GM12878 (cell line): Measurements from ENCODE around the gene TEAD4. TPM values are rescaled to one million over a fixed set of nuclear protein-coding genes. Genes with fewer than 3 reads are reported as not detected.

ENCODE experiments used
- ATAC-seq: fragments of 200-7000 bp; cut with Tn5 transposase; 3 replicates; pipeline ENCODE4 v1.9.1; 2020; ENCODE audit warnings: mild to moderate bottlenecking, moderate library complexity
- BruUV-seq: library from RNA; stranded (reverse); fragments of 400-500 nt; replicated peaks from 2 replicates; lab custom pipeline; 2021; lab: Mats Ljungman, UMichigan
- CTCF ChIA-PET: fragments of 300-600 bp; sonication (Branson Sonifier 250); formaldehyde crosslinking; extraction: SDS; loops from one replicate; lab custom pipeline; 2021; ENCODE audit warnings: inconsistent platforms; lab: Yijun Ruan, JAX
- POLR2A ChIA-PET: fragments of 350-600 bp; formaldehyde crosslinking; extraction: SDS; loops from one replicate; lab custom pipeline; 2021; ENCODE audit warnings: inconsistent platforms; lab: Charles Lee
- RAD21 ChIA-PET: fragments of 300-600 bp; sonication (Branson Sonifier 250); formaldehyde crosslinking; loops from one replicate; lab custom pipeline; 2023; ENCODE audit warnings: antibody characterized with exemption; ENCODE audit not compliant: unreplicated experiment; lab: Charles Lee
- SMC1A ChIA-PET: fragments of 300-600 bp; sonication (Branson Sonifier 250); formaldehyde crosslinking; loops from one replicate; lab custom pipeline; 2023; ENCODE audit not compliant: unreplicated experiment, uncharacterized antibody; lab: Charles Lee
- DNase-seq: peaks from one replicate; pipeline ENCODE4 v3.0.0-alpha.2; 2011; ENCODE audit warnings: low read depth, low spot score
- FAIRE-seq: peaks from 3 replicates; lab custom pipeline; 2011; peaks lifted over from hg19 to GRCh38; lab: Jason Lieb, UNC
- H2AFZ ChIP-seq: 2 replicates; pipeline ENCODE4 v1.6.0; 2011; ENCODE audit warnings: low read depth, low read length, control low read depth; ENCODE audit not compliant: control insufficient read depth
- H3K27ac ChIP-seq: 2 replicates; pipeline ENCODE4 v1.5.1; 2011; ENCODE audit warnings: control low read depth; ENCODE audit not compliant: control insufficient read depth, insufficient read depth
- H3K27me3 ChIP-seq, 2 experiments: replicated peaks in 1 of 2; 2 replicates each; pipeline versions ENCODE4 v1.6.0 to v1.6.1; 2011; ENCODE audit warnings: low read length in 1 of 2; ENCODE audit not compliant: control insufficient read depth in 2 of 2, insufficient read depth in 2 of 2
- H3K36me3 ChIP-seq, 2 experiments: 2 replicates each; pipeline ENCODE4 v1.5.1; 2011; ENCODE audit warnings: low read length in 1 of 2; ENCODE audit not compliant: control insufficient read depth in 2 of 2, insufficient read depth in 2 of 2
- H3K4me1 ChIP-seq: 2 replicates; pipeline ENCODE4 v1.6.1; 2011; ENCODE audit warnings: mild to moderate bottlenecking, low read length, moderate library complexity, mixed read lengths; ENCODE audit not compliant: control insufficient read depth, insufficient read depth
- H3K4me2 ChIP-seq: 2 replicates; pipeline ENCODE4 v1.6.0; 2011; ENCODE audit warnings: control low read depth; ENCODE audit not compliant: control insufficient read depth, insufficient read depth
- H3K4me3 ChIP-seq: fragments of 200-600 bp; sonication (generic); 2 replicates; pipeline ENCODE4 v1.5.1; 2016
- H3K79me2 ChIP-seq: 2 replicates; pipeline ENCODE4 v1.6.0; 2011; ENCODE audit warnings: low read length; ENCODE audit not compliant: control insufficient read depth, insufficient read depth
- H3K9ac ChIP-seq: 2 replicates; pipeline ENCODE4 v1.8.0; 2011; ENCODE audit warnings: low read length, control low read depth, mixed read lengths; ENCODE audit not compliant: control insufficient read depth, insufficient read depth
- H3K9me3 ChIP-seq: replicated peaks from 3 replicates; pipeline ENCODE4 v1.5.1; 2011; ENCODE audit warnings: mild to moderate bottlenecking, low read length; ENCODE audit not compliant: control insufficient read depth, insufficient read depth
- H4K20me1 ChIP-seq: 2 replicates; pipeline ENCODE4 v1.6.0; 2011; ENCODE audit not compliant: control insufficient read depth, insufficient read depth
- BMI1 ChIP-seq: fragments of 450-650 bp; IDR thresholded peaks from 2 replicates; pipeline ENCODE4 v1.6.1; 2016; ENCODE audit warnings: mild to moderate bottlenecking, moderate library complexity, borderline replicate concordance
- CHD4 ChIP-seq: fragments of 200-600 bp; sonication (generic); IDR thresholded peaks from 2 replicates; pipeline ENCODE4 v1.6.1; 2016; ENCODE audit warnings: mild to moderate bottlenecking
- LARP7 ChIP-seq: fragments of 450-650 bp; IDR thresholded peaks from 2 replicates; pipeline ENCODE4 v1.6.1; 2017; ENCODE audit warnings: mild to moderate bottlenecking
- NFIC ChIP-seq: IDR thresholded peaks from 2 replicates; pipeline ENCODE4 v1.6.1; 2012; ENCODE audit warnings: low read depth, mild to moderate bottlenecking, inconsistent platforms, low read length, moderate library complexity
- YY1 ChIP-seq: IDR thresholded peaks from 2 replicates; pipeline ENCODE4 v1.6.1; 2011; ENCODE audit warnings: low read depth, mild to moderate bottlenecking, low read length
- WGBS: methylation state at CpG from one replicate; pipeline ENCODE4 v1.1.6; 2016; ENCODE audit warnings: low lambda C conversion rate; ENCODE audit not compliant: insufficient replicate concordance, insufficient coverage; ENCODE audit errors: missing lambda C conversion rate; 5-methylcytosine and 5-hydroxymethylcytosine counted together
- in situ Hi-C: fragments of 300-500 bp; cut with MboI; formaldehyde crosslinking; loops from 9 replicates; pipeline ENCODE4 v1.14.3; 2018; ENCODE audit warnings: mixed read lengths
- intact Hi-C: fragments of 100-400 bp; cut with micrococcal nuclease; formaldehyde crosslinking; loops from one replicate; pipeline ENCODE4 v1.14.2; 2022; ENCODE audit not compliant: unreplicated experiment
- polyA plus RNA-seq, 11 experiments: library from polyadenylated mRNA; depleted of rRNA in 4 of 11; unstranded in 6 of 11; stranded (reverse) in 5 of 11; fragments of >200 nt; fragmentation: Nextera tagmentation in 4 of 11; fragmentation: Illumina TruSeq in 1 of 11; extraction: Ambion mirVana in 4 of 11; extraction: Trizol in 1 of 11; gene quantifications; 1 replicate in 1 of 11; 2 replicates in 10 of 11; pipeline versions ENCODE4 v1.2.1 to v1.2.3, GENCODE V29; 2011 to 2016; ENCODE audit warnings: inconsistent platforms in 2 of 11, missing spikeins in 2 of 11, low read depth in 1 of 11
- total RNA-seq, 4 experiments: library from RNA; depleted of rRNA in 3 of 4; stranded (reverse); fragments of >200 nt in 3 of 4; fragmentation: Illumina TruSeq in 1 of 4; extraction: Trizol in 1 of 4; gene quantifications; 2 replicates each; pipeline versions ENCODE4 v1.2.1 to v1.2.3, GENCODE V29; 2013 to 2021
- TF ChIP-seq, protein P1 (sequence below): IDR thresholded peaks from 2 replicates; pipeline ENCODE4 v1.6.1; 2012; ENCODE audit warnings: improper control_type of control experiment, low read depth, low read length; ENCODE audit not compliant: insufficient replicate concordance
- TF ChIP-seq, protein P2 (sequence below): fragments of 150-350 bp; IDR thresholded peaks from 2 replicates; pipeline ENCODE4 v1.6.1; 2014; ENCODE audit warnings: mild to moderate bottlenecking, low read depth, low read length
- TF ChIP-seq, protein P3 (sequence below): fragments of 450-650 bp; formaldehyde crosslinking; IDR thresholded peaks from 2 replicates; pipeline ENCODE4 v1.5.0; 2022; ENCODE audit warnings: mild to moderate bottlenecking, missing genetic modification characterization
- TF ChIP-seq, protein P4 (sequence below): fragments of 450-650 bp; IDR thresholded peaks from 2 replicates; pipeline ENCODE4 v1.6.1; 2017; ENCODE audit warnings: mild to moderate bottlenecking

Gene TEAD4
- total and polyA plus RNA-seq, 10 of the 15 experiments (the other 5 are each of a cell fraction or from before 2014, with no cell fraction given), result 0.04 to 0.68 (median 0.31) TPM; not detected in 4

DNA sequence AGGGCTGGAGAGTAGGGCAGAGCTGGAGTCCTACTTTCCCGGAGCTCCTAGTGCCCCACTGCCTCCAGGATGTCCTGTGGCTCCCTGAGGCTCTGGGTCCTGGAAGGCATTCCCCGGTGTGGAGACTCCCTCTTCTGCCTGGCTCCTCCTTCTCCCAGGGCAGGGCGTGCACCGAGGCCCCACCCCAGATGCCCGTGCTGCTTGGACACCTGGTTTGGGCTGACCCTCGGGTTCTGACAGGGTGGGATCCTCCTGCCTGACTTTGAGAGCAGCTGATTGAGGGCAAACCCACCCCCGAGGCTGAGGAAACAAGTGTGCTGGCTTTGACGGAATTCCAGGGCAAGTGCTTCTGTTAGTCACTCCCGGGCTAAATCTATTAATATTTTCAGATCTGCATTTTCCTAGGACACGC, 15.4 kb downstream of the TEAD4 start:
- ChIA-PET RAD21 (no interaction called here), SMC1A (no interaction called here), CTCF (no interaction called here), POLR2A (no interaction called here)
- no peak for FAIRE-seq
- Histone ChIP-seq H3K4me1 (no peaks in the 10 kb centered on the region), H3K27me3 (no peaks in the 10 kb centered on the region), H3K4me3 (no peak overlapping the region), H3K9me3 (no peaks in the 10 kb centered on the region), H4K20me1 (no peaks in the 10 kb centered on the region), H2AFZ (no peak overlapping the region), H3K27ac (no peak overlapping the region), H3K9ac (no peak overlapping the region), H3K79me2 (no peaks in the 10 kb centered on the region), H3K4me2 (no peak overlapping the region), H3K36me3 (no peaks in the 10 kb centered on the region)
- no peak for ATAC-seq
- DNase-seq, result no peak
- no TSS peak for BruUV-seq
- intact Hi-C loops, result no loop called here
- WGBS, result 40% methylated on average over 10 of the region's 10 CpGs
- in situ Hi-C loops, result no loop called here
- TF ChIP-seq, protein P1, sequence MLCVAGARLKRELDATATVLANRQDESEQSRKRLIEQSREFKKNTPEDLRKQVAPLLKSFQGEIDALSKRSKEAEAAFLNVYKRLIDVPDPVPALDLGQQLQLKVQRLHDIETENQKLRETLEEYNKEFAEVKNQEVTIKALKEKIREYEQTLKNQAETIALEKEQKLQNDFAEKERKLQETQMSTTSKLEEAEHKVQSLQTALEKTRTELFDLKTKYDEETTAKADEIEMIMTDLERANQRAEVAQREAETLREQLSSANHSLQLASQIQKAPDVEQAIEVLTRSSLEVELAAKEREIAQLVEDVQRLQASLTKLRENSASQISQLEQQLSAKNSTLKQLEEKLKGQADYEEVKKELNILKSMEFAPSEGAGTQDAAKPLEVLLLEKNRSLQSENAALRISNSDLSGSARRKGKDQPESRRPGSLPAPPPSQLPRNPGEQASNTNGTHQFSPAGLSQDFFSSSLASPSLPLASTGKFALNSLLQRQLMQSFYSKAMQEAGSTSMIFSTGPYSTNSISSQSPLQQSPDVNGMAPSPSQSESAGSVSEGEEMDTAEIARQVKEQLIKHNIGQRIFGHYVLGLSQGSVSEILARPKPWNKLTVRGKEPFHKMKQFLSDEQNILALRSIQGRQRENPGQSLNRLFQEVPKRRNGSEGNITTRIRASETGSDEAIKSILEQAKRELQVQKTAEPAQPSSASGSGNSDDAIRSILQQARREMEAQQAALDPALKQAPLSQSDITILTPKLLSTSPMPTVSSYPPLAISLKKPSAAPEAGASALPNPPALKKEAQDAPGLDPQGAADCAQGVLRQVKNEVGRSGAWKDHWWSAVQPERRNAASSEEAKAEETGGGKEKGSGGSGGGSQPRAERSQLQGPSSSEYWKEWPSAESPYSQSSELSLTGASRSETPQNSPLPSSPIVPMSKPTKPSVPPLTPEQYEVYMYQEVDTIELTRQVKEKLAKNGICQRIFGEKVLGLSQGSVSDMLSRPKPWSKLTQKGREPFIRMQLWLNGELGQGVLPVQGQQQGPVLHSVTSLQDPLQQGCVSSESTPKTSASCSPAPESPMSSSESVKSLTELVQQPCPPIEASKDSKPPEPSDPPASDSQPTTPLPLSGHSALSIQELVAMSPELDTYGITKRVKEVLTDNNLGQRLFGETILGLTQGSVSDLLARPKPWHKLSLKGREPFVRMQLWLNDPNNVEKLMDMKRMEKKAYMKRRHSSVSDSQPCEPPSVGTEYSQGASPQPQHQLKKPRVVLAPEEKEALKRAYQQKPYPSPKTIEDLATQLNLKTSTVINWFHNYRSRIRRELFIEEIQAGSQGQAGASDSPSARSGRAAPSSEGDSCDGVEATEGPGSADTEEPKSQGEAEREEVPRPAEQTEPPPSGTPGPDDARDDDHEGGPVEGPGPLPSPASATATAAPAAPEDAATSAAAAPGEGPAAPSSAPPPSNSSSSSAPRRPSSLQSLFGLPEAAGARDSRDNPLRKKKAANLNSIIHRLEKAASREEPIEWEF, result no peak
- TF ChIP-seq NFIC (no peak), LARP7 (no peak), CHD4 (no peak), YY1 (no peak), BMI1 (no peak)
- TF ChIP-seq, protein P2, sequence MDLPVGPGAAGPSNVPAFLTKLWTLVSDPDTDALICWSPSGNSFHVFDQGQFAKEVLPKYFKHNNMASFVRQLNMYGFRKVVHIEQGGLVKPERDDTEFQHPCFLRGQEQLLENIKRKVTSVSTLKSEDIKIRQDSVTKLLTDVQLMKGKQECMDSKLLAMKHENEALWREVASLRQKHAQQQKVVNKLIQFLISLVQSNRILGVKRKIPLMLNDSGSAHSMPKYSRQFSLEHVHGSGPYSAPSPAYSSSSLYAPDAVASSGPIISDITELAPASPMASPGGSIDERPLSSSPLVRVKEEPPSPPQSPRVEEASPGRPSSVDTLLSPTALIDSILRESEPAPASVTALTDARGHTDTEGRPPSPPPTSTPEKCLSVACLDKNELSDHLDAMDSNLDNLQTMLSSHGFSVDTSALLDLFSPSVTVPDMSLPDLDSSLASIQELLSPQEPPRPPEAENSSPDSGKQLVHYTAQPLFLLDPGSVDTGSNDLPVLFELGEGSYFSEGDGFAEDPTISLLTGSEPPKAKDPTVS, result no peak
- TF ChIP-seq, protein P3, sequence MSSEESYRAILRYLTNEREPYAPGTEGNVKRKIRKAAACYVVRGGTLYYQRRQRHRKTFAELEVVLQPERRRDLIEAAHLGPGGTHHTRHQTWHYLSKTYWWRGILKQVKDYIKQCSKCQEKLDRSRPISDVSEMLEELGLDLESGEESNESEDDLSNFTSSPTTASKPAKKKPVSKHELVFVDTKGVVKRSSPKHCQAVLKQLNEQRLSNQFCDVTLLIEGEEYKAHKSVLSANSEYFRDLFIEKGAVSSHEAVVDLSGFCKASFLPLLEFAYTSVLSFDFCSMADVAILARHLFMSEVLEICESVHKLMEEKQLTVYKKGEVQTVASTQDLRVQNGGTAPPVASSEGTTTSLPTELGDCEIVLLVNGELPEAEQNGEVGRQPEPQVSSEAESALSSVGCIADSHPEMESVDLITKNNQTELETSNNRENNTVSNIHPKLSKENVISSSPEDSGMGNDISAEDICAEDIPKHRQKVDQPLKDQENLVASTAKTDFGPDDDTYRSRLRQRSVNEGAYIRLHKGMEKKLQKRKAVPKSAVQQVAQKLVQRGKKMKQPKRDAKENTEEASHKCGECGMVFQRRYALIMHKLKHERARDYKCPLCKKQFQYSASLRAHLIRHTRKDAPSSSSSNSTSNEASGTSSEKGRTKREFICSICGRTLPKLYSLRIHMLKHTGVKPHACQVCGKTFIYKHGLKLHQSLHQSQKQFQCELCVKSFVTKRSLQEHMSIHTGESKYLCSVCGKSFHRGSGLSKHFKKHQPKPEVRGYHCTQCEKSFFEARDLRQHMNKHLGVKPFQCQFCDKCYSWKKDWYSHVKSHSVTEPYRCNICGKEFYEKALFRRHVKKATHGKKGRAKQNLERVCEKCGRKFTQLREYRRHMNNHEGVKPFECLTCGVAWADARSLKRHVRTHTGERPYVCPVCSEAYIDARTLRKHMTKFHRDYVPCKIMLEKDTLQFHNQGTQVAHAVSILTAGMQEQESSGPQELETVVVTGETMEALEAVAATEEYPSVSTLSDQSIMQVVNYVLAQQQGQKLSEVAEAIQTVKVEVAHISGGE (CRISPR knock-in tag), result no peak
- TF ChIP-seq, protein P4, sequence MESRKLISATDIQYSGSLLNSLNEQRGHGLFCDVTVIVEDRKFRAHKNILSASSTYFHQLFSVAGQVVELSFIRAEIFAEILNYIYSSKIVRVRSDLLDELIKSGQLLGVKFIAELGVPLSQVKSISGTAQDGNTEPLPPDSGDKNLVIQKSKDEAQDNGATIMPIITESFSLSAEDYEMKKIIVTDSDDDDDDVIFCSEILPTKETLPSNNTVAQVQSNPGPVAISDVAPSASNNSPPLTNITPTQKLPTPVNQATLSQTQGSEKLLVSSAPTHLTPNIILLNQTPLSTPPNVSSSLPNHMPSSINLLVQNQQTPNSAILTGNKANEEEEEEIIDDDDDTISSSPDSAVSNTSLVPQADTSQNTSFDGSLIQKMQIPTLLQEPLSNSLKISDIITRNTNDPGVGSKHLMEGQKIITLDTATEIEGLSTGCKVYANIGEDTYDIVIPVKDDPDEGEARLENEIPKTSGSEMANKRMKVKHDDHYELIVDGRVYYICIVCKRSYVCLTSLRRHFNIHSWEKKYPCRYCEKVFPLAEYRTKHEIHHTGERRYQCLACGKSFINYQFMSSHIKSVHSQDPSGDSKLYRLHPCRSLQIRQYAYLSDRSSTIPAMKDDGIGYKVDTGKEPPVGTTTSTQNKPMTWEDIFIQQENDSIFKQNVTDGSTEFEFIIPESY, result no peak
